ENCODE results near the gene TMCO2.

Gene TMCO2

DNA sequence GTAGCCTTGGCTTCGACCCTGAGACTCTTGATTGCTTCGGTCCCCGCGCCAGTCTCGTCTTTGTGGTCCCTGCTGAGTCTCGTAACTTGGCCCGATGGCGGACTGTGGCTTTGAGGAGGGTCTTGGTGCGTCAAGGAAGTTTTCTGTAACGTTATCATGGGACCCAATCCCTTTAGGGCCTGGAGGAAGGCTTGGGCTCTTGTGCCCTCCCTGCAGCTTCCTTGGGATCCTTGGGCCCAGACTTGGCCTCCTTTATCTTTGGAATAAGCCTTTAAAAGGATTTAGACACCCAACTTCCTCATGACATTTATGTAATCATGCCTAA lies 10.7 kb downstream of the TMCO2 start:
- DNase-seq = no peak

DNA sequence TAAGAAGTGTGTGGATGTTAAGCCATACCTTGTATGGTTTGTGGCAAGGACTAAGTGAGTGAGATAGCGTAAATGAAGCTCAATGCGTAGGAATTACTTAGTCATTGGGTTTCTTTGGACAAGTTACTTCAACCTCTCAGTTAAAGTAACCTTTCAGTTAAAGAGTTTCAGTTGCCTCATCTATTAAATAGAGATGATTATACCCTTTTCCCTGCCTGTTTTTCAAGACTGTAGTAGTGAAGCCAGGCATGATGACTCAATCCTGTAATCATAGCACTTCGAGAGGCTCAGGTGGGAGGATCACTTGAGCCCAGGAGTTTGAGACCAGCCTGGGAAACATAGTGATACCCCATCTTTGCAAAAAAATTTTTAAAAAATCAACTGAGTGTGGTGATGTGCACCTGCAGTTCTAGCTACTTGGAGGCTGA lies 16.6 kb downstream of the TMCO2 start:
- DNase-seq = no peak

DNA sequence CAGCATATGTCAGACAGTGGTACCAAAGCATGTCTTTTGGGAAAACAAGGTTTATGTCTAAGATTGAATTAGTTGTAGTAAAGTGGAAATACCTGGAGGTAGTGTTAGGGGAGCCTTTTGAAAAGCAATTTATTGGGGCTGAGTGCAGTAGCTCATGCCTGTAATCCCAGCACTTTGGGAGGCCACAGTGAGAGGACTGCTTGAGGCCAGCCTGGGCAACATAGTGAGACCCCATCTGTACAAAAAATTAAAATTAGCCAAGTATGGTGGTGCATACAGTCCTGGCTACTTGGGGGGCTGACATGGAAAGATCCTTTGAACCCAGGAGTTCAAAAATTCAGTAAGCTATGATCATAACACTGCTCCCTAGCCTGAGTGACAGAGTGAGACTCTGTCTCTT lies 17.6 kb downstream of the TMCO2 start:
- DNase-seq = no peak

DNA sequence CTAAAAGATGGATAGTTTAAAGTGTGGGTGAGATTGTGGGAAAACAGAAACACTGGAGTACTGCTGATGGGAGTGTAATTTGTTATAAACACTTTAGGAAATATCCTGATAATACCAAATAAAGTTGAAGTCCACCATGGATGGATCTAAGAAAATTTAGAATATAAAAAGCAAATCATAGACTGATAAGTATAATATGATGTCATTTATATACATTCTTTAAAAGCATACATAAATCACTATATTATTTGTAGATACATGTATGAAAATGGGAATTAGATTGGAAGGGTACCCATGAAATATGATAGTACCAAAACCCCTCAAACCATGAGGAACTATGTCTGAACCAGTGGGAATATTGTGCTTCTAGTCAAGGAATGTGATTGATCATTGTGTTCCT lies 18.2 kb downstream of the TMCO2 start:
- DNase-seq = no peak

DNA sequence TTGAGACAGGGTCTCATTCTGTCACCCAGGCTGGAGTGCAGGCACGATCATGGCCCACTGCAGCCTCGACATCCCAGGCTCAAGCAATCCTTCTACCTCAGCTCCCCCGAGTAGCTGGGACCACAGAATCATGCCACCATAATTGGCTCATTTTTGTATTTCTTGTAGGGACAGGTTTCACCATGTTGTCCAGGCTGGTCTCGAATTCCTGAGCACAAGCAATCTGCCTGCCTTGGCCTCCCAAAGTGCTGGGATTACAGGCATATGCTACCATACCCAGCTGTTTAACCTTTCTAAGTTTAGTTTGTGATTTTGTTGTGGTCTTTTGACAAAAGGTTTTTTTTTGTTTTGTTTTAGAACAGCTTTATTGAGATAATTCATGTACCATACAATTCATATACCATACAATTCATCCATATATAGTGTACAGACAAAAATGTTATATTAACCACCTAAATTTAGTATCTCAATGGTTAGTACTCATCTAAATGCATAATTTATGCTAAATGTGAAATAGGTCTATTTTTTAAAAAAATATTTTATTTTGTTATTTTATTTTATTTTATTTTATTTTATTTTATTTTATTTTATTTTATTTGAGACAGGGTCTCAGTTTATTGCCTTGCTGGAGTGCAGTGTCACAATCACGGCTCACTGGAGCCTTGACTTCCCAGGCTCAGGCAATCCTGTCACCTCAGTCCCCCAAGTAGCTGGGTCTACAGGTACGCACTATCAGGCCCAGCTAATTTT lies 19.2 kb downstream of the TMCO2 start:
- DNase-seq = no peak

DNA sequence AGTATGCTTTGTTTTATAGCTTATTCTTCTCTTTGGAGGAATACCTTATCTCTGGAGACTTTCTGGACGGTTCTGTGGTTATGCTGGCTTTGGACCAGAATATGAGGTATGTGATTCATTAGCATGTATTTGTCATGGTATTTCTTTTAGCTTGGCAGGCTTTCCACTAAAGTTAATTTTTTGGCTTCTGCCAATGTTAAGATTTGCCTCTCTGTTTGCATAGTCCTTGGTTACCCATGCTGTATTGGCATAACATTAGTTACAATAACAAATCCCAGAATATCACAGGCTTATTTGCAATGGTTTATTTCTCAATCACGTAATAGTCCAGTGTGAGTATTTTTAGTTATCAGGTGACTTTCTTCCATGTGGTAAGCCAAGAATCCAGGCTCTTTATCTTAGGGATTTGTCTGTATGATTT lies 20.0 kb downstream of the TMCO2 start:
- no peak for DNase-seq

DNA sequence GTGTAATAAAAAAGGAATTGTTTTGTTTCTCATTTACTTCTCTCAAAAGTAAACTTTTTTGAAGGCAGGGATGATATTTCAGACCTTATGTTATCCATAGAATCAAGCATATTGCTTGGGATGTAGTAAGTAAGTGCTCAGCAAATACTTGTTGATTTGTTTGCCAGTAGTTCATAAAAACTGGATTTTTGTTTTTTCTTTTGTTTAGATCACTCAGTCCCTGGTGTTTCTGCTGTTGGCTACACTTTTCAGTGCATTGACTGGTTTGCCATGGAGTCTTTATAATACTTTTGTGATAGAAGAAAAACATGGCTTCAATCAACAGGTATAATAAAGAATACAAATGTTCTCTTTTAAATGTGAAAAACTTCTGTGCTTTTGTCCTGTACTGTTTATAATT lies 20.5 kb downstream of the TMCO2 start:
- no peak for DNase-seq

DNA sequence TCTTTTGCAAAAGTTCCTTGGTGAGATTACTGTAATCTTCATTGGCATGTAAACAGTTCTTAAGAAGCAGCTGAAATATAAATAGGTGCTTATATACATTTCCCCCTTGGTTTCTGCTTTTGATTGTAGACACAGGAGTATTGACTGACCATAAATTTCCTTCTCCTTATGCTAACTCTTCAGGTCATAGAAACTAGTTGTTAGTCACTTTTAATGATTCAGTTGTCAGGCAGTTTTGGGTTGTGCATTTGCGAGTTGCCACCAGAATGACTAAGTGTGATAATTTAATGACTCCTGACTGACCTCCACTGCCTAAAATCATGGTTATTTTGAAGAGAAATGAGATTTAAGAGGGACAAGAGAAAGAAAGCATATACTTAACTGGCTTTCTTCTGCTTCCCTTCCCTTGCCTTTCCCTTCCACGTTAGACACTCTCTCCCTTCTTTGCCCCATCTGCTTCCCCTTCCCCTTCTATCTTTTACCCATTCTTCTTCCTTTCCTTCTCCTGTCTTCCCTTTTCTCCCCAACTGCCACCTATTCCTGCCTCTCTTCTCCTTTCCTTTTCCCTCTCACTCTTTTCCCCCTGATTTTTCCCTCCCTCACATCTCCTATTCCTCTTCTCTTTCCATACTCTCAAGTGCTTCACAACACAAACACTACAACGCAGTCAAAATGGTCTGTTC lies 22.6 kb downstream of the TMCO2 start:
- DNase-seq = no peak

DNA sequence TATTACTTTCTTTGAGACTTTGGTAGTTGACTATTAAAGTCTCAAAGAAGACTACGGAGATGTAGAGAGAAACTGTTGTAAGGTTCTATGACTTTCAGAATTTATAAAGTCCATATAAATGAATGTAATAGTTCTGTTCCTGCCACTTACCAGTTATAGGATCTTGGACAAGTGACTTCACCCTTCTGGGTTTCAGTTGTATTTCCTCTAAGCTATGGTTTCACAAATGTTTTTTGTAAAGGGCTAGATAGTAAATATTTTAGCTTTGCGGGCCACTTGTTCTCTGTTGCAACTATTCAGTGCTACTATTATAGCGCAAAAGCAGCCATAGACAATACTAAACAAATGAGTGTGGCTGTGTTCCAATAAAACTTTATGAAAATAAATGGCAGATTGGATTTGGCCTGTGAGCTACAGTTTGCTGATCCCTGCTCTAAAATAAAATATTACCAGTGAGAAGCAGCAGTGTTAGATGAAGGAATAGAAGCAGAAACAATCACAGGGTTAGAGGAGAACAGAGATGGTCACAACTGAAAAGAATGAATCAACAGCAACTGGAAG lies 25.0 kb downstream of the TMCO2 start:
- DNase-seq = no peak

DNA sequence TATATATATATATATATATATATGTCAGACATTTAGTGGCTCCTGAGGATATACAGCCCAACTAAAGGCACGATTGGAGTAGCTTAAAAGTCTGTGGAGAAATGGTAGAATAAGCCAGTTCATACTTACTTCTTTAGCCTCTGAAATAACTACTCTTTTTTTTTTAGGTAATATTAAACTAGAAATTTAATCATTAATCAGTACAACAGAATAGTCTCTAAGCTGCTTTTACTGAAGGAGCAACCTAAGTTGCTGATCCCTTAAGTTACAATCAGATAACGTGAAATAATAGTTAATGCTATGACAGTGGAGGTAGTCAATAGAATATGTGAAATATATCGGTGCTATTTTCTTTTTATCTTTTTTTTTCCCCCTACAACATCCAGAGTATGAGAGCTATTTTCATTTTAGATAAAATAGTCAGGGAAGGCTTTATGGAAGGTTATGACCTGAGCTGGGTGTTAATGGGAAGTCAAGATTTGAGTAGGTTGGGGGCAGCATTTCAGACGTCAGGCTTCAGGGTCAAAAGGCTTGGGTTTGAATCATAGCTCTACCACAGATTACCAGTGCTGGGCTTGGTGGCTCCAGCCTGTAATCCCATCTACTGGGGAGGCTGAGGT lies 25.9 kb downstream of the TMCO2 start:
- no peak for DNase-seq

DNA sequence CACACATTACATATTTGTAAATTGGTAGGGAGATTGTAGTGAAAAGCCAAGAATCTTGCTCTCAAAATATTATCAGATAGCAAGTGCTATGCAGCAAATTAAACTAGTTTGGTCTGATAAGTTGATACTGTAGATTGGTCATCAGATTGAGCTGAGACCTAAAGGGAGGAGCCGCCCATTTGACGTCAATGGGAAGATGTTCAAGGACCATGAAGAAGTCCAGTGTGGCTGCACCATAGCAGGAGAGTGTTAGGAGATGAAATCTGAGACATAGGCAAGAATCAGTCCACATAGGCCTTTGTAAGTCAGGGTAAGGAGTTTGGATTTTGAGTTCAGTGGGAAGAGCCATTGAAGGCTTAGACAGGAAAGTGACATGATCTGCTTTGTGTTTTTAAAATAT lies 26.6 kb downstream of the TMCO2 start:
- no peak for DNase-seq

DNA sequence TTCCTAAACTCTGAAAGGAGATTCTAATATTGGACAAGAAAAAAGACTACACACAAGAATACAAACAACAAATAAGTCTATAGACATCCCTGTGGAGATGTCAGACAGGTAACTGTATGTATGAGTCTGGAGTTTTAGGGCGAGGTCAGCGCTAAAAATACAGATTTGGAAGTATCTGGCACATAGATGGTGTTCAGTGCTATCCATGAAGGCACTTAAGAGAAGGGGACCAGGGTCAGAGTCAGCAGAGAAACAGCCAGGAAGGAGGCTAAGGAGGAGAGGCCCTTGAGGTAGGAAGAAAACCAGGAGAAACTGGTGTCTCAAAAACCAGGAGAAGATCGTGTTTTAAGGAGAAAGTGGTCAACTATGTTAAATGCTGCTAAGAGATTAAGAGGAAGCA lies 28.4 kb downstream of the TMCO2 start:
- no peak for DNase-seq

DNA sequence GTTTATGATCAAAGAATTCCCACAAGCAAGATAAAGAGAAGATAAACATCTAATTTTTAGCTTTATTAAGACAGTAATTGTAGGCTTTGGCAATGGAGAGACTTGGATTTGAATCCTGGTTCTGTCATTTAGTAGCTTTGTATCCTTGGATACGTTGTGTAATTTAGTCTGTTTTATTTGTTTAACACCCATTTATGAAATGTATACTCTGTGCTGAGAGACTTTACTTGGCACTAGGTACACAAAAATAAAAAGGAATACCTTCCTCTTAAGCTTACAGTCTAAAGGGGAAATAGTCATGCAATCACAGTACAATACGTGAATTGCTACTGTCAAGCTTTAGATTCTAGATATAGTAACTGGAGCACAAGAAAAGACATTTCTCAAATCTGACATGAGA lies 34.1 kb downstream of the TMCO2 start:
- no peak for DNase-seq

DNA sequence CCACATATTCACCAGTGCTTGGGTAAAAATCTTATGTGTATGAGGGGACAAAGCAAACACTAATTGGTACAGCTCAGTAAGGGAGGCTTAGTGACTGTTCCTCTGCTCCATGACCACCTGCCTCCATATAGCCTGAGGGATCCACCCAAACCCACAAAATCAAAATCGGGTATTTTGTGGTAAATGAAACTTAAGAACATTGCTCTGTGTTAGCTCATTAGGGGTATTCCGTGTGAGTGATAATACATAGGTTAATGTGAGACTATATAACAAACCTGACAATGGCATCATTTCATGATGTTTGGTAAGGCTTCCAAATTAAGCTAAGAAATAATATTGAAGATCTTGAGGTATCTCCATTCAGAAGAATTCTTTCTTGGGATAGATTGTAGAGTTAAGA lies 43.6 kb downstream of the TMCO2 start:
- DNase-seq = no peak

DNA sequence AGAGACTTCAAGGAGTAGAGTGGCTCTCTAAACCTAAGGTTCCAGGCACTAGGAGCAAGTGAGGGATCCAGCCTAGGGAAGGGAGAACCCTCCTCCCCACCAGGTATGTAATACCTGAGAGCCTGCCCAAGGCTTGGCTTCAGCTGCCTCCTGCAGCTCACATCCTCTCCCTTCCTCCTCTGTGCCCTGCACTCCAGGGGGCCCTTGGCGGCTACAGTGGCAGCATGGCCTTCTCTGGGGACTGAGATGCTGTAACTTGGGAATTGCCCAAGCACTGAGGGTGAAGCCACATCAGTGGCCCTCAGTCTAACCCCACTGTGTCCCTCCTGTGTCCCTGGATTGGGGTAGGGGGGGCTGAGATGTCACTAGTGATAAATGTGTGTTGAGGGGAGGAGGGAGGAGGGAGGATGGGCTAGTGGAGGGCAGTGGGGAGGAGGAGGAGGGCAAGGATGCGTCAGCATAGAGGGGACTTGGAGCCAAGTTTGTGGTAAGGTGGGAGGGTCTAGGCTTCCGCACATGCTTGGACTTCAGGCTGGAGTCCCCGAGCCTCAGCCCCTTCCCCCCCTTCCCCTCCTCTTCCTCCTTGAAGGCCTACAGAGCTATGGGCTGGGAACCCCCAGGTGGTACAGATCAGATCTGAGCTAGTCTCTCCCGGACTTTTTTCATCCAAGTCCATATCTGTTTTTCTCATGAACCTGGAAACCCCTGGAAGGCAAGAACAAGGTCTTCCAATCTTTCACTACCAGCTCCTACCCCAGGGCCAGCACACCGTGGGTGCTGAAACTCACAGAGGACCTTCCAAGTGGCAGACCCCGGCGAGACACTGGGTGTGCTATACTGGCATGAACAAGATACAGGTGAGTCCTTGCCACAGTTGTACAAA lies 51.9 kb downstream of the TMCO2 start:
- DNase-seq = no peak

DNA sequence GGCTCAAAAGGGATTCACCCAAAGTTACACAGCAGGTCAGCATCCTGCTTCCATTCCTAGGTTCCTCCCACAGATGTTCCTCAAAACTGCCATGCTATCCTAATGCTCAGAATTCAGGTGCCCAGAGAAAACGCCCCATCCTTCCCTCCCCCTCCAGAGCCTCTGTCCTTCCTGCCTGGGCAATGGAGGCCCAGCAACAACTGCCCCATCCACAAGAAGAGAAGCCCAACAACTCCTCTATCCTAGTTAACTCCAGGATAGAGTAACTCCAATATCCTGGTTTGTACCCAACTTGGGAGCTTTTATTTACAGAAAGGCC lies 52.5 kb downstream of the TMCO2 start:
- DNase-seq = no peak

DNA sequence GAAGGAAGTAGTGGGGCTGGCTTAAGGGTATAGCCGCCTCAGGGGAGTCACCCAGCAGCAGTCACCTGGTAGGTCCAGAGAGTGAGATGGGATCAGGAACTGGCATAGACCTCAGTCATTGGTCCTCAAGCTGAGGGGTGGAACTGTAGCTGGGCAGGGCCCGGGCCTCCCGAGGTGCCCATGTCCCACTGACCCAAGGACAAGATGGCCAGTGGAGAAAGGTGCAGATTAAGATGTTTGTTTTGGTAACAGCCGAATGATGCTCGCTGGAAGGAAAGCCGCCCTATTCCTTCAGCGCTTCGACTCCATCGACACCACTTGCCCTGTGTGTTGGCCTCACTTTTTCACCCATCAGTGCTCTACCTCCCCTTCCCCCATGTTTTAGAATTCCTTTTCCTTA lies 52.9 kb downstream of the TMCO2 start:
- DNase-seq = no peak

DNA sequence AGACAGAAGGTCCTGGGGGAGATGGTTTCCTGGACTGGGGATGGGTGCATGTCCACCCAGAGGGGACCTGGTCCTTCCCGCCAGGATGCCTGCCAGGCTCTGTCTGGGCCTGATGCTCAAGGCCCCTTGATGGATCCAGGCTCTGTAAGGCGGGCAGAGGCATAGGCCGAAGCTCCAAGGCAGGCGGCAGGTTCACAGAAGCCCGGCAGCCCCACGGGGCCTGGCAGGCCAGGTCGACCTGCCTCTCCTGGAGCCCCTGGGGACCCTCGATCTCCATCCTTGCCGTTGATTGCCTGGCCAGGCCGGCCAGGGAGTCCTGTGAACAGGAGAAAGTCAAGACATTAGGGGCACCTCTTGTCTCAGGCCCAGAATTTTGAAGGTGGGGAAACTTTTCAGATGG lies 53.3 kb downstream of the TMCO2 start:
- no peak for DNase-seq

All from NCI-H1105 (cell line).